ENCODE results near the gene TBC1D1. TPM values are rescaled to one million over a fixed set of nuclear protein-coding genes. Genes with fewer than 3 reads are reported as not detected.

TBC1D1 gene, protein sequence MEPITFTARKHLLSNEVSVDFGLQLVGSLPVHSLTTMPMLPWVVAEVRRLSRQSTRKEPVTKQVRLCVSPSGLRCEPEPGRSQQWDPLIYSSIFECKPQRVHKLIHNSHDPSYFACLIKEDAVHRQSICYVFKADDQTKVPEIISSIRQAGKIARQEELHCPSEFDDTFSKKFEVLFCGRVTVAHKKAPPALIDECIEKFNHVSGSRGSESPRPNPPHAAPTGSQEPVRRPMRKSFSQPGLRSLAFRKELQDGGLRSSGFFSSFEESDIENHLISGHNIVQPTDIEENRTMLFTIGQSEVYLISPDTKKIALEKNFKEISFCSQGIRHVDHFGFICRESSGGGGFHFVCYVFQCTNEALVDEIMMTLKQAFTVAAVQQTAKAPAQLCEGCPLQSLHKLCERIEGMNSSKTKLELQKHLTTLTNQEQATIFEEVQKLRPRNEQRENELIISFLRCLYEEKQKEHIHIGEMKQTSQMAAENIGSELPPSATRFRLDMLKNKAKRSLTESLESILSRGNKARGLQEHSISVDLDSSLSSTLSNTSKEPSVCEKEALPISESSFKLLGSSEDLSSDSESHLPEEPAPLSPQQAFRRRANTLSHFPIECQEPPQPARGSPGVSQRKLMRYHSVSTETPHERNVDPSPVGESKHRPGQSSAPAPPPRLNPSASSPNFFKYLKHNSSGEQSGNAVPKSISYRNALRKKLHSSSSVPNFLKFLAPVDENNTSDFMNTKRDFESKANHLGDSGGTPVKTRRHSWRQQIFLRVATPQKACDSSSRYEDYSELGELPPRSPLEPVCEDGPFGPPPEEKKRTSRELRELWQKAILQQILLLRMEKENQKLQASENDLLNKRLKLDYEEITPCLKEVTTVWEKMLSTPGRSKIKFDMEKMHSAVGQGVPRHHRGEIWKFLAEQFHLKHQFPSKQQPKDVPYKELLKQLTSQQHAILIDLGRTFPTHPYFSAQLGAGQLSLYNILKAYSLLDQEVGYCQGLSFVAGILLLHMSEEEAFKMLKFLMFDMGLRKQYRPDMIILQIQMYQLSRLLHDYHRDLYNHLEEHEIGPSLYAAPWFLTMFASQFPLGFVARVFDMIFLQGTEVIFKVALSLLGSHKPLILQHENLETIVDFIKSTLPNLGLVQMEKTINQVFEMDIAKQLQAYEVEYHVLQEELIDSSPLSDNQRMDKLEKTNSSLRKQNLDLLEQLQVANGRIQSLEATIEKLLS (N-terminal part only)
- total RNA-seq, result 30.3 and 47.1 TPM in 2 replicates

DNA sequence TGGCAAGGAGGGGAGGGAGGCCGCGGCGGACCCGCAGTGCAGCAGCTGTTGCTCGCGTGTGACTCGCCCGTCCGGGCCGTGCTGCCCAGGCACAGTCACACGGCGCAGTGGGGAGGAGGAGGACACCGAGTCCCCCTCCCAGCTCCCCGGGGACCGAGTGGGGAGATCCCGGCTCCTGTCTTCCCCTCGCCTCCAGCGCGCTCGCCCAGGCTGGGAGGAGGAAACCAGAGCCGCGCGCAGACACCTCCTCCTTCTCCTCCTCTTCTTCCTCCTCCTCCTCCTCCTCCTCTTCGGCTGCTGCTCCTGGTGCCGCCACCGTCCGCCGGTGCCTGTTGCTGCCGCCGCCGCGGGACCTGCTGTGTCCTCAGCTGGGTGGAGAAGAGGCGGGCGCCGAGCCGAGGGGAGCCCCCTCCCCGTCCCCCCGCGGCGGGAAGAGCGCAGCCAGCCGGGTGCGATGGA is at the start of gene TBC1D1:
TBC1D1 (plus strand) TSS at position 284 of the 459 bp plus-strand sequence. CDS start 11,012 bp downstream, outside the sequence.
- no peak for DNase-seq (ENCODE audit: low read depth)
- peaks cover 22% of the 10 kb centered on the region for H3K27me3 ChIP-seq (ENCODE audit: control insufficient read depth, insufficient read depth, low read length)
- FAIRE-seq, result no peak

GRCh38 chr4:37844204-37844603 is 46.7 kb upstream of the TBC1D1 start:
- Histone ChIP-seq H3K27me3 (ENCODE audit: control insufficient read depth, insufficient read depth, low read length) (no peaks in the 10 kb centered on the region), H3K36me3 (ENCODE audit: control insufficient read depth, insufficient read depth, low read length) (peaks cover 33% of the 10 kb centered on the region), H3K4me3 (ENCODE audit: low read depth, low read length) (no peak overlapping the region)
- no peak for DNase-seq (ENCODE audit: low read depth)
- no peak for FAIRE-seq
- no peak for TF ChIP-seq CTCF (IDR thresholded peaks at IDR 0.05; ENCODE audit: insufficient read depth, low read length, severe bottlenecking)

More for the DNA sequence above, at the start of gene TBC1D1:
- Histone ChIP-seq H3K4me3 (ENCODE audit: low read depth, low read length) (peak within 1 kb of the TSS; percentile 46), H3K36me3 (ENCODE audit: control insufficient read depth, insufficient read depth, low read length) (no peaks in the 10 kb centered on the region)
- TF ChIP-seq CTCF (IDR thresholded peaks at IDR 0.05; ENCODE audit: insufficient read depth, low read length, severe bottlenecking), result no peak

DNA sequence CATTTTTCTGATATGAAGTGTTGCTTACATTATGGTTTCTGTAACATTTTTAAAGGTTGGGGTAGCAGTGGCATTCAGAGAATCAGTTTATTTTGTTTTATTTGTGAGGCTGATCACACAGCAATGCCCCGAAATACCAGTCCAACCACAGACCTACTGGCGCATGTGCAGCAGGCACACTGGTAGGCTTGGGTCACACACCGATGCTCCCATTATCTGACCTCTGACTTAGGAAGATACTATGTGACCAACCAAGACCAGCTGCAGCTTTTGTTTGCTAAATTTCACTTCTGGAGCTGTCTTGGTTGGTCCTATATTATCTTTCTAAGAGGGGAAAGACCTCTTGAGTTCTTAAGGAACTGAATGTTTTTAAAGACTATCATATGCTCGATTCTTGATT is 45.7 kb upstream of the TBC1D1 start:
- TF ChIP-seq CTCF (IDR thresholded peaks at IDR 0.05; ENCODE audit: insufficient read depth, low read length, severe bottlenecking), result no peak
- H3K27me3 ChIP-seq (ENCODE audit: control insufficient read depth, insufficient read depth, low read length), result no peaks in the 10 kb centered on the region
- H3K4me3 ChIP-seq (ENCODE audit: low read depth, low read length), result no peak overlapping the region
- H3K36me3 ChIP-seq (ENCODE audit: control insufficient read depth, insufficient read depth, low read length), result peaks cover 31% of the 10 kb centered on the region
- FAIRE-seq (no peak), DNase-seq (ENCODE audit: low read depth) (no peak)

DNA sequence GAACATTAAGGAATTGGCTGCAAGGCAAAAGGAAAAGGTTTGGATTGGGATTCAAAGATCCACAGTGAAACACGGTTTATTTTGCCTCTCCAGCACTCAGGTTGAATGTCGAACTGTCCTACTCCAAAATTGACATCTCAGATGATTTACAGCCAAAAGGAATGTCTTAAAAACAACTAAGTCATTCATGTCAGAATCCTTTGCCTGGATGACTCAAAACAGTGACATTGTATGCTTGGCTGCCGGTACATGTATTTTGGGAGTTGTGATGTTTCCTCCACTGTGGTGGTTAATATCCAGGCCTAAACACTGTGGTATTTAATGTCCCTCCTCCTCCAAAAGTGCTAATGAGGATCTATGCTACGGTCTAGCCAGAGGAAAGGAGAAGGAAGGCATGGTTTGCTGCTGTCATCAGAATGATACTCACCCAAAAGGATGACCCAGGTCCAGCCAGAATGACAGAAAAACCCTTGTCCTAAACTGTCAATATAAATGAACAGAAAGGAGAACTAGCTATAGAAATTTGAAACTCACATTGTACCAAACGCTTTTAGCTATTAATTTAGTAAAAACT is 43.5 kb upstream of the TBC1D1 start:
- Histone ChIP-seq H3K27me3 (ENCODE audit: control insufficient read depth, insufficient read depth, low read length) (no peaks in the 10 kb centered on the region), H3K4me3 (ENCODE audit: low read depth, low read length) (no peak overlapping the region), H3K36me3 (ENCODE audit: control insufficient read depth, insufficient read depth, low read length) (peaks cover 25% of the 10 kb centered on the region)
- DNase-seq (ENCODE audit: low read depth) (no peak), FAIRE-seq (no peak)
- no peak for TF ChIP-seq CTCF (IDR thresholded peaks at IDR 0.05; ENCODE audit: insufficient read depth, low read length, severe bottlenecking)

DNA sequence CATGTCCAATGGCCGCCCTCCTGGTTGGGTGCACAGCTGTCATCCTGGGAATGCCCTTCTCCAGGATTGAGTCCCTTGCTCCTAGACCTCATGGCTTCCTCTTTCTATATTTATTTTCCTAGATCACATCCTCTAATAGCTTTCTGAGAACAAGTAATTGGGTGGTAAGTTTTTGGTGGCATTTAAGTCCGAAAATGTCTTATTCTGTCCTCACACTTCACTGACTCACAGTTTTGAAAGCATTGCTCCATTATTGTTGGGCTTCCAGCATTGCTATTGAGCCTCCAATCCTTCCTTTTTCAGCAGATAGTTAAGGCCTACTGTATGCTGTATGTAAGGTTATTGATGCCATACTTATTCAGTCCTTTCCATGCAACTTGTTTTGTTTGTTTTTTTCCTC is 38.5 kb upstream of the TBC1D1 start:
- H3K4me3 ChIP-seq (ENCODE audit: low read depth, low read length), result no peak overlapping the region
- H3K36me3 ChIP-seq (ENCODE audit: control insufficient read depth, insufficient read depth, low read length), result peaks cover 19% of the 10 kb centered on the region
- FAIRE-seq, result no peak
- no peak for DNase-seq (ENCODE audit: low read depth)
- no peak for TF ChIP-seq CTCF (IDR thresholded peaks at IDR 0.05; ENCODE audit: insufficient read depth, low read length, severe bottlenecking)
- no peaks in the 10 kb centered on the region for H3K27me3 ChIP-seq (ENCODE audit: control insufficient read depth, insufficient read depth, low read length)
